MM.1S (cell line): ENCODE results near the gene HAUS5.

ENCODE experiments used
- CTCF ChIP-seq: fragments of 300-600 bp; sonication (generic); IDR thresholded peaks from 2 replicates; pipeline ENCODE4 v1.5.1; 2016; ENCODE audit warnings: antibody characterized with exemption, low read length, mixed read lengths
- EZH2 ChIP-seq: fragments of 300-600 bp; sonication (generic); optimal IDR thresholded peaks from 2 replicates; pipeline ENCODE3; 2017; ENCODE audit warnings: low read depth, mild to moderate bottlenecking, antibody characterized with exemption, low read length, mixed read lengths
- EZH2phosphoT487 ChIP-seq: fragments of 300-600 bp; sonication (generic); IDR thresholded peaks from 2 replicates; pipeline ENCODE4 v1.6.1; 2018; ENCODE audit warnings: antibody characterized with exemption, low read length

GRCh38 chr19:35612224-35612558 is 344 bp upstream of the HAUS5 start:
- TF ChIP-seq CTCF: no peak
- TF ChIP-seq EZH2: no peak
- no peak for TF ChIP-seq EZH2phosphoT487
